DMS153 treated with DMSO at 0.1 percent for 48 hours (cell line): ENCODE data around the gene SIK3.

Experiments
- DNase-seq: peaks from one replicate; lab custom pipeline; 2025; ENCODE audit not compliant: unreplicated experiment; lab: John Stamatoyannopoulos, UW

The SIK3 gene

DNA sequence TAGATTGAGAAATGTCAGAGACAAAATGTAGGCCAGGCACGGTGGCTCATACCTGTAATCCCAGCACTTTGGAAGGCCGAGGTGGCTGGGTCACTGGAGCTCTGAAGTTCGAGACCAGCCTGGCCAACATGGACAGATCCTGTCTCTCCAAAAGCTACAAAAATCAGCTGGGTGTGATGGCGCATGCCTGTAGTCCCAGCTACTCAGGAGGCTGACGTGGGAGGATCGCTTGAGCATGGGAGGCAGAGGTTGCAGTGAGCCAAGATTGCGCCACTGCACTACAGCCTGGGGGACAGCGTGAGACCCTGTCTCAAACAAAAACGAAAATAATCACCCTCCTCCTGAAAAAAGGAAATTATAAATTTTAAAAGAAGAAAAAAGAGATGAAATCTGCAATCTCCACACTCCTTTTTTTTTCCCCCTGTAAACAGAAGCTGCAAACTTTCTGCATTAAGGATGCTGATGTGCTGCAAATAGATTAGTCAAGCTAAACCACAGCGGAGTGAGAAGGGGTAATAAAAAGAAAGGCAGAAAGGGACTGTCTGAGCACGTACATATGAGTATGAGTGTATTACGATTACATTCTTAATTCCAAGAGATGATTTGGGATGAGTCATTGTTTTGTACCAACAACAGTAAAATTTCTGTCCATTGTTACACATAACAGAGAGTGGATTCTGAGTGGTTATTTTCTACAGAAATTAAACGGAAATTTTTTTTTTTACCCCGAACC, 87.3 kb downstream of the SIK3 start:
- DNase-seq, result no peak

DNA sequence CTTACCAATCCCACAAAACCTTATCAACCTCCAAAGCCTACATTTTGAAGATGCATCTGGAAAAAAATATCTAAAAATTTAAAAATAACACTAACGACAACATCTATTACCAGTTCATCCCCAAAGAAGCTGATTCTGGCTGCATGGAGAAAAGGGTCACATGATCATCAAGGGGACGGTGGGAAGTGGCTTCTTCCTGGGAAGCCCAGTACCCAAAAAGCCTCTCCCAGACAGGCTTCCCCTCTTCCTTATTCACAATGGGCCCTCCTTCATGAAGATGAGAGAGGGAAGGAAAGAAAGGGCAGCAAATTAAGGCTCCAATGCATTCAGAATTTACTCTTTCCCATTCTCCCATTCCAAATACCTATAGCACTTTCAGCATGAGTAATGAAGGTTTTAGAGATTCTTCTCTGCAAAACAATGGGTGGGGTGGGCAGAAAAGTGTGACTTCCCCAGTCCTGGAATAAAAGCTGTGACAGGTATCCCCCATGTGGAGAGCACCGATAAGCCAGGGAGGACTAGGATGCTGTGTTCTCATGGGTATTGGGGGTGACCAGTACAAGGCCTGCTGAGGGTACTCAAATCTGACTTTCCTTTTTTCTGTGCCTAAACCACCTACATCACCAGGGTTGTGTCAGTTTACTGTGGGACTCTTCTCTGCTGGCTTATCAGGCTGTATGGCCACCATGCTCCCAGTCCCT, 88.2 kb downstream of the SIK3 start:
- DNase-seq, result no peak

- no peak for DNase-seq
These were observed 92.5 kb downstream of the SIK3 start for GRCh38 chr11:117005758-117006157.

DNA sequence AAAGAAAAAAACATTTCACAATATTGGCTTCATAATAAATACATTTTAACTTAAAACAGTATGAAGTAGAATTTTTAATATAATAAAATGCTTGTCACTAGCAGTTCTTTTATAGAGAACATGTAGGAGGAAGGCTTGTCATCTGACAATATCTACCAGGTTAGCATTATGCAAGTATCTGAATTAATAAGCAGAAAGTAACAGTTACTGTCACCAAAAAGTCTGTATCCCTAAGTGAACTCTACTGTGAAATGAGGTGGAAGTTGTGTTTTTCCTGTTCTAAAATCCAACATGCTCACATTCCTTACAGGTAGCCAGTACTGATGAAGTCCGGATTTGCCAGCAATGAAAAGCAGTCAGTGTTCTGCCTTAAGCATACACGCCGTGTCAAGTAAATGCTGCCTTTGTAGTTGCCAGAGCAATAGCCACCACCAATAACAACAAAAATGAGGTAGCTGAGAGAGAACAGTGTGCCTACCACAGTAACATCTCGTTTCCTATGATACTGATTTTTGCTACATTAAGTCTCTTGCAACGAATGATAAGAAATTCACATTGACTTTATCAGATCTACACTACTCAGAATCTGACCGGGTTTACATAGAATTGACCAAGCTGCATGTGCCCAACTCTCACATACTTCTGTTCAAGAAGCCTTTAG, 95.5 kb downstream of the SIK3 start:
- no peak for DNase-seq

- no peak for DNase-seq
These were observed 98.1 kb downstream of the SIK3 start for GRCh38 chr11:117000014-117000737.

- DNase-seq, result no peak
These were observed 101.2 kb downstream of the SIK3 start for GRCh38 chr11:116997071-116997470.

DNA sequence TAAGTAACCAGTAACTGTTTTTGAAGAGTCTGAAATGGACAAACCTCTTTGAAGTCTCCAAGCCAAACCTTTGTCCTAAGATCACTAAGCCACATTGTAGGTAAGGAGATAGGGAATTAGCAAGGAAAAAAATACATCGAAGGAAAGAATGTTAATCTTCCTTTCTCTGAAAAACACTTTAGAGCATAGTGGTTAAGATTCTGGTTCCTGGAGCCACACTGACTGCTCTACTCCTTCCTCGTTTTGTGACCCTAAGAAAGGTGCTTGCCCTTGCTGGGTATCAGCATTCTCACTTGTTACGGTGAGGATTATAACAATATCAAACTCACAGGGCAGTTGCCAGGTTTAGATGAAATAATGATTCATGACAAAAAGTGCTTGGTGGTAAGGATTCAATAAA, 104.0 kb downstream of the SIK3 start:
- no peak for DNase-seq

DNA sequence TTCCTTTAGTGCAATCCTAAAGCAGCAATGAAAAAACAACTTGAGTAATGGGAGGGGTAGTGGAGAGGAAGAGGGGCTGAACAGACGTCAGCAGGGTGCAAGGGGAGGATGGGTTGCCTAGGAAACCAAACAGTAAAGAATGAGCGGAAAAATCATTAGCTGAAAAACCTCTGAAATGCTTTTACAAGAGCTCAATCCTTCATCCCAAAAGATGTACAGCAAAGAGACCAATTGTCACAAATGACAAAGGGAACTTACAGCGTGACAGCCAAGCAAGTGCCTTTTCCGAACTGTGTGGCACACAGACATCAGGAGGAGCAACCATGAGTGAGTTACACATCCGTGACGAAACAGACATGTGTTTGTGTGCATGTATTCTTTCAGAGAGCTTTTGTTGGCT, 104.6 kb downstream of the SIK3 start:
- DNase-seq, result no peak

DNA sequence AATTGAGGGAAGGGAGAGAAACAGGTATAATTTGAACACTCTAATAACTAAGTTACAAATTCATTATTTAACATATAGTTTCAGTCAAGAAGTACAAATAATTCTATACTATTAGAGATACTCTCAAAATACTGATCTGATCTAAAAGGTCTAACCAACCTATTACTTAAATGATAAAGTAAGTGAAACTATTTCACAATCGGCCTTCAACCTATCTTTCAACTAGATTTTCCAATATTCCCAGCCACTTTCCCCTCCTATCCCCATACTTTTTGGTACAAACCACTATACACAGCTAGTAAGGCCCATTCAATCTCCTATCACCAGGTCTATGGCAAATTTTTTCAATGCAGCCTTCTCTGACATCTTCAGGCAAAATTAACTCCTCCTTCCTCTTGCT, 106.7 kb downstream of the SIK3 start:
- no peak for DNase-seq

DNA sequence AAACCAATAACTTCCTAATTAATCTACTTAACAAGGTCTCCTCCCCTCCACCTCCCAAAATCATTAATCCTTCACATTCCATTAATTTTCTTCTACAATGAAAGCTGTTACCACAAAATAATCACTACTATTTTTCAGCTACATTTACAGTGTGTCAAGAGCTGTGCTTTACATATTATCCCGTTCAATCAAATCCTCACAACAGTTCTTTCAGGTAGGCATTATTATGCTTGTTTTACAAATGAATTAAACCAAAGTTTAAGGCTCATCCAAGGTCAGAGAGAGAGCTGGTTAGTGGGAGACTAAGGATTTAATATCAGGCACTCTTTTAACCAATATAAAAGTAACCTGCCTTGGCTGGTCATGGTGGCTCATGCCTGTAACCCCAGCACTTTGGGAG, 107.4 kb downstream of the SIK3 start:
- DNase-seq, result no peak

GRCh38 chr11:116990061-116990473, 108.2 kb downstream of the SIK3 start:
- no peak for DNase-seq

DNA sequence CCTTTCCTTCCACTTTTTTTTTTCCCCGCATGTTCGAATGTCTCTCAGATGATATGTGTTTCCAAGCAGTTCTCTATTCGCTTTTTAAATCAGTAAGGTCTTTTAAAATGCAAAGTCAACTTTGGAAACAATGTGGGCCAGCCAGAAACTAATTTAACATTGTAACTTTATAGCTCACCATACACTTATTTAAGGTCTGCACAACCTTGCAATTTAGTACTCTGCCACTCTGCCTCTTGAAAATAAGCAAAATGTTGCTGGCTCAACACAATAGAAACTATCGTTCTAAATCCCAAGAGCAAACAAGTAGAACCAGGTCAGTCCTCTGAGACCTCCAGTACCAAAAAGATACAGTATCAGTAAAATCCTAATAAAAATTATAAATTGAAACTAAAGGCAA, 109.0 kb downstream of the SIK3 start:
- DNase-seq, result no peak

GRCh38 chr11:116986521-116987105, 111.6 kb downstream of the SIK3 start:
- no peak for DNase-seq

DNA sequence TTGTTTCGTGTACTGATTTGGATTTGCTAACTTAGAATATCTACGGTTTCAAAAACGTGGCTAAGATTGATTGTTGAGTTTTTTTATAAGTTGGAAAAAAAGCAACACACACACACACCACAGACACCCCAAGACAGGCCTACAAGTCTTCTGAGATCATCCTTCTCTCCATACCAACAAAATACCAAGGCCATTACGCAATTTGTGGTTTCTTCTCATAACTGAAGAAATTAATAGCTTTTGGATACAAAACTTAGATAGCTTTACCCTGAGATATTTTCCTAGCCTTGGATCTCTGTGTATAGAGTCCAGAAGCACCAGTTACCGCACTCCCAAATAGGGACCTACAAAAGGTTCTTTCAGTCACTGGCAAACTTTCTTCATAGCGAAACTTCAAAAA, 113.6 kb downstream of the SIK3 start:
- no peak for DNase-seq

DNA sequence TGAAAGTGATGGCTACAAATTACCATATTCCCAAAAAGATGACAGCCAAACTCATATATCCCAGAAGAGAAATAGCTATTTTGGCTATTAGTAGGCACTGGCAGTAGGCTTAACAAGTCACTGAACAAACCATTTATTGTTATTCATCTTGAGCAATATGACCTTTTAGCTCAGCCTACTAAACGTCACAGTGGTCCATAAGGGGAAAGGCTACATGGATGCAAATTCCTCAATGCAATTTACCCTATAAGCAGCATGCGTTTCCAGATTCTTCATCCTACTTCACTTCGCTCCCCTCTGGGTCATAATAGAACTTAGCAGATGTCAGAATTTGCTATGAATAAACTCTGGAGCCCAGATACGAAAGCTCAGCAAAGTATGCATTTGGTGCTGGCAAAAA, 114.0 kb downstream of the SIK3 start:
- no peak for DNase-seq

DNA sequence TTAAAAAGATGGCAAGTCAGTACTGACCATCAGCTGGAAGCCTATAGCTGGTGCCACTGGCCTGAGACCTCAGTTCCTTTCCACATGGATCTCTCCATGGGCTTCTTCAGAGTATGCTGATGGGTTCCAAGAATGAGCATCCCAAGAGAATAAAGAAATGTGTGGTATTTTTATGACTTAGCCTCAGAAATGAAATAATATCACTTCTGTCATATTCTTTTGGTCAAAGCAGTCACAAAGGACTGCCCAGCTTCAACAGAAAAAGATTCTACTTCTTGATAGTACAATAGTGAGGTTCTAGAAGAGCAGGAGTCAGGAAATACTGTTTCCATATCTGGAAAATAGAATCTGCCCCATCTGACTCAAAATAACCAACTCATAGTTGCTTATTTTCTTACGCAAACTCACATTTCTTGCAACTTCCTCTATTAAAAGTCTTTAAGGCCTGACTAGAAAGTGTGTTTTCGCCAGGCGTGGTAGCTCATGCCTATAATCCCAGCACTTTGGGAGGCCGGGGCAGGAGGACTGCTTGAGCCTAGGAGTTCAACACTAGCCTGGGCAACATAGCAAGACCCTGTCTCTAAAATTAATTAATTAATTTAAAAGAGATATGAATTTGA, 116.9 kb downstream of the SIK3 start:
- DNase-seq, result no peak

- DNase-seq, result no peak
These were observed 118.0 kb downstream of the SIK3 start for GRCh38 chr11:116980136-116980793.

DNA sequence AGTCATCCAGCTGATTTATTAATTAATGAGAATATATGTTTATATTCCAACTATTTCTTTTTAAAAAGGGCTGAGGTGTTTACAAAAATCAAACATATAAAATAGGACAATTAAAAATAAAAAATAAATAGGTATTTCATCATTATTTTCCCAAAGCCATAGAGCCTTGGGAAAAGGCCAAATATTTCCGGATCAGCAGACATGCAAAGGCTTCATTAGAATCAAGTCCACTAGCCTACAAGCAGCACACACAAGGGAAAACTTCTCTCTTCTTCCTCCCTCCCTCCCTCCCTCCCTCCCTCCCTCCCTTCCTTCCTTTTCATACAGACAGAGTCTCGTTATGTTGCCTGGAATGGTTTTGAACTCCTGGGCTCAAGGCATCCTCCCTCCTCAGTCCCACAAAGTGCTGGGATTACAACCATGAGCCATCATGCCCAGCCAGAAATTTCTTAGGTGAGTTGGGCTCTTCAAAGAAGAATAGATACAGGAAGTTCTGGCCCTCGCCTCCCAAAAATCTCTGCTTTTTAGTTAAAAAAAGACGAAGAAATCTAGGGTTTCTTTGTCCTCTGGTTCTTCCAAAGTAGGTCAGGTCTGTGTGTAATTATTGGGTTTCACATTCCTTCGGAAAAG, 121.2 kb downstream of the SIK3 start:
- no peak for DNase-seq

- no peak for DNase-seq
These were observed 122.6 kb downstream of the SIK3 start for GRCh38 chr11:116975661-116976060.

GRCh38 chr11:116973270-116973669, 125.0 kb downstream of the SIK3 start:
- DNase-seq, result no peak
